SK-N-SH (cell line): Measurements from ENCODE around the gene PPP1CA. TPM values are rescaled to one million over a fixed set of nuclear protein-coding genes. Genes with fewer than 3 reads are reported as not detected.

Experiments
- CTCF ChIA-PET: fragments of 300-600, 350-600 bp; formaldehyde crosslinking; extraction: SDS; loops from one replicate; lab custom pipeline; 2021; lab: Yijun Ruan, JAX
- POLR2A ChIA-PET: fragments of 350-600 bp; sonication (Branson Sonifier 250); formaldehyde crosslinking; extraction: SDS; loops from one replicate; lab custom pipeline; 2020; ENCODE audit warnings: antibody characterized with exemption, inconsistent platforms; lab: Yijun Ruan, JAX
- DNase-seq: peaks from one replicate; pipeline ENCODE4 v3.0.0; 2012
- H2AFZ ChIP-seq: fragments of 200-600 bp; sonication (generic); 2 replicates; pipeline ENCODE4 v1.8.1; 2016; ENCODE audit warnings: antibody characterized with exemption, mild to moderate bottlenecking, low read depth
- H3F3A ChIP-seq: fragments of 200-600 bp; sonication (generic); replicated peaks from 2 replicates; pipeline ENCODE3; 2016; ENCODE audit warnings: antibody characterized with exemption, mild to moderate bottlenecking; ENCODE audit not compliant: insufficient read depth
- H3K27ac ChIP-seq, 2 experiments: fragments of 200-500 bp in 1 of 2; fragments of 200-600 bp in 1 of 2; sonication (Bioruptor generic) in 1 of 2; sonication (generic), shearing (Covaris generic) in 1 of 2; 2 replicates each; pipeline versions ENCODE4 v1.5.1 to v1.6.1; 2014 to 2016; ENCODE audit warnings: low read depth in 2 of 2, inconsistent platforms in 1 of 2, low read length in 1 of 2, mild to moderate bottlenecking in 1 of 2, mixed read lengths in 1 of 2
- H3K27me3 ChIP-seq: fragments of 200-600 bp; sonication (generic), shearing (Covaris generic); 2 replicates; pipeline ENCODE4 v1.6.1; 2016; ENCODE audit warnings: mixed run types; ENCODE audit not compliant: insufficient read depth
- H3K36me3 ChIP-seq, 2 experiments: fragments of 200-500 bp in 1 of 2; fragments of 200-600 bp in 1 of 2; sonication (Bioruptor generic) in 1 of 2; sonication (generic) in 1 of 2; replicated peaks in 1 of 2; 2 replicates each; pipeline versions ENCODE3 to v1.5.1; 2014 to 2016; ENCODE audit warnings: low read length in 1 of 2, mild to moderate bottlenecking in 1 of 2; ENCODE audit not compliant: insufficient read depth in 2 of 2, control insufficient read depth in 1 of 2
- H3K4me1 ChIP-seq, 2 experiments: fragments of 200-500 bp in 1 of 2; fragments of 200-600 bp in 1 of 2; sonication (Bioruptor generic) in 1 of 2; sonication (generic), shearing (Covaris generic) in 1 of 2; 2 replicates each; pipeline versions ENCODE4 v1.5.1 to v1.6.1; 2014 to 2016; ENCODE audit warnings: low read depth in 1 of 2, low read length in 1 of 2, mixed run types in 1 of 2; ENCODE audit not compliant: insufficient read depth in 2 of 2, control insufficient read depth in 1 of 2
- H3K4me2 ChIP-seq: fragments of 200-600 bp; sonication (generic), shearing (Covaris generic); 2 replicates; pipeline ENCODE4 v1.6.1; 2017; ENCODE audit warnings: mixed run types
- H3K4me3 ChIP-seq, 2 experiments: fragments of 200-500 bp in 1 of 2; fragments of 200-600 bp in 1 of 2; sonication (Bioruptor generic) in 1 of 2; sonication (generic), shearing (Covaris generic) in 1 of 2; 2 replicates each; pipeline versions ENCODE4 v1.5.1 to v1.8.1; 2014 to 2016; ENCODE audit warnings: low read depth in 2 of 2, inconsistent platforms in 1 of 2, low read length in 1 of 2, mild to moderate bottlenecking in 1 of 2, mixed read lengths in 1 of 2, moderate library complexity in 1 of 2
- H3K79me2 ChIP-seq: fragments of 200-600 bp; sonication (generic); 2 replicates; pipeline ENCODE4 v1.8.1; 2017; ENCODE audit warnings: mild to moderate bottlenecking; ENCODE audit not compliant: insufficient read depth
- H3K9ac ChIP-seq: fragments of 200-600 bp; sonication (generic); 2 replicates; pipeline ENCODE4 v1.6.1; 2017; ENCODE audit warnings: mixed run types
- H3K9me2 ChIP-seq: fragments of 200-600 bp; sonication (generic); 2 replicates; pipeline ENCODE4 v1.6.1; 2017; ENCODE audit warnings: mixed run types
- H3K9me3 ChIP-seq: fragments of 200-600 bp; sonication (generic); 2 replicates; pipeline ENCODE4 v1.6.1; 2017; ENCODE audit warnings: mixed run types, mild to moderate bottlenecking, moderate library complexity
- H4K20me1 ChIP-seq: fragments of 200-600 bp; sonication (generic); 2 replicates; pipeline ENCODE4 v1.6.1; 2017; ENCODE audit warnings: mild to moderate bottlenecking, mixed run types; ENCODE audit not compliant: insufficient read depth
- CHD2 ChIP-seq: fragments of 150-350 bp; IDR thresholded peaks from 2 replicates; pipeline ENCODE4 v1.6.1; 2018; ENCODE audit warnings: low read length; ENCODE audit not compliant: partially characterized antibody
- ELF1 ChIP-seq: IDR thresholded peaks from 2 replicates; pipeline ENCODE4 v1.4.0; 2012
- EP300 ChIP-seq, 2 experiments: IDR thresholded peaks; 2 replicates each; pipeline versions ENCODE4 v1.4.0 to v1.6.1; 2012; ENCODE audit warnings: borderline replicate concordance in 1 of 2, low read depth in 1 of 2, low read length in 1 of 2
- FOSL2 ChIP-seq: IDR thresholded peaks from 2 replicates; pipeline ENCODE4 v1.4.0; 2012; ENCODE audit warnings: low read depth, mild to moderate bottlenecking, moderate library complexity, borderline replicate concordance
- FOXJ3 ChIP-seq: sonication (generic); formaldehyde crosslinking; IDR thresholded peaks from 2 replicates; pipeline ENCODE4 v1.5.1; 2020; ENCODE audit warnings: mild to moderate bottlenecking, missing genetic modification reagents
- GATA2 ChIP-seq: sonication (generic); formaldehyde crosslinking; IDR thresholded peaks from 2 replicates; pipeline ENCODE4 v1.5.0; 2020; ENCODE audit warnings: mild to moderate bottlenecking, missing genetic modification reagents
- NRF1 ChIP-seq: IDR thresholded peaks from 2 replicates; pipeline ENCODE4 v1.6.1; 2012; ENCODE audit warnings: low read depth, mild to moderate bottlenecking, low read length
- POLR2AphosphoS5 ChIP-seq: IDR thresholded peaks from 2 replicates; pipeline ENCODE4 v1.6.1; 2012; ENCODE audit warnings: low read depth, low read length
- RCOR1 ChIP-seq: fragments of 150-350 bp; IDR thresholded peaks from 2 replicates; pipeline ENCODE4 v1.6.1; 2017; ENCODE audit warnings: antibody characterized with exemption, low read length
- SMC3 ChIP-seq: IDR thresholded peaks from 2 replicates; pipeline ENCODE4 v1.6.1; 2012; ENCODE audit warnings: low read depth, low read length, improper control_type of control experiment
- TAF1 ChIP-seq: IDR thresholded peaks from 2 replicates; pipeline ENCODE4 v1.6.1; 2012; ENCODE audit warnings: low read depth, mild to moderate bottlenecking, low read length, moderate library complexity, borderline replicate concordance
- TCF12 ChIP-seq: IDR thresholded peaks from 2 replicates; pipeline ENCODE4 v1.4.0; 2012
- YY1 ChIP-seq: IDR thresholded peaks from 2 replicates; pipeline ENCODE4 v1.4.0; 2012; ENCODE audit warnings: low read depth, mild to moderate bottlenecking
- WGBS: methylation state at CpG from one replicate; pipeline ENCODE4 v1.1.6; 2017; ENCODE audit warnings: low lambda C conversion rate; 5-methylcytosine and 5-hydroxymethylcytosine counted together
- polyA plus RNA-seq, 3 experiments: library from polyadenylated mRNA; depleted of rRNA; stranded (reverse); fragments of >200 nt; gene quantifications; 2 replicates each; pipeline ENCODE4 v1.2.3, GENCODE V29; 2012
- TF ChIP-seq, protein P1 (sequence below): fragments of 150-350 bp; IDR thresholded peaks from 2 replicates; pipeline ENCODE4 v1.6.1; 2016; ENCODE audit warnings: mild to moderate bottlenecking, low read depth, low read length
- TF ChIP-seq, protein P2 (sequence below): fragments of 200-600 bp; sonication (generic); IDR thresholded peaks from 2 replicates; pipeline ENCODE4 v1.6.1; 2017; ENCODE audit warnings: antibody characterized with exemption, mild to moderate bottlenecking, moderate library complexity
- TF ChIP-seq, protein P3 (sequence below): IDR thresholded peaks from 2 replicates; pipeline ENCODE4 v1.4.0; 2012; ENCODE audit warnings: low read depth, borderline replicate concordance

PPP1CA gene
- polyA plus RNA-seq, 1 of the 3 experiments (the other 2 are of a cell fraction): 261 TPM

DNA sequence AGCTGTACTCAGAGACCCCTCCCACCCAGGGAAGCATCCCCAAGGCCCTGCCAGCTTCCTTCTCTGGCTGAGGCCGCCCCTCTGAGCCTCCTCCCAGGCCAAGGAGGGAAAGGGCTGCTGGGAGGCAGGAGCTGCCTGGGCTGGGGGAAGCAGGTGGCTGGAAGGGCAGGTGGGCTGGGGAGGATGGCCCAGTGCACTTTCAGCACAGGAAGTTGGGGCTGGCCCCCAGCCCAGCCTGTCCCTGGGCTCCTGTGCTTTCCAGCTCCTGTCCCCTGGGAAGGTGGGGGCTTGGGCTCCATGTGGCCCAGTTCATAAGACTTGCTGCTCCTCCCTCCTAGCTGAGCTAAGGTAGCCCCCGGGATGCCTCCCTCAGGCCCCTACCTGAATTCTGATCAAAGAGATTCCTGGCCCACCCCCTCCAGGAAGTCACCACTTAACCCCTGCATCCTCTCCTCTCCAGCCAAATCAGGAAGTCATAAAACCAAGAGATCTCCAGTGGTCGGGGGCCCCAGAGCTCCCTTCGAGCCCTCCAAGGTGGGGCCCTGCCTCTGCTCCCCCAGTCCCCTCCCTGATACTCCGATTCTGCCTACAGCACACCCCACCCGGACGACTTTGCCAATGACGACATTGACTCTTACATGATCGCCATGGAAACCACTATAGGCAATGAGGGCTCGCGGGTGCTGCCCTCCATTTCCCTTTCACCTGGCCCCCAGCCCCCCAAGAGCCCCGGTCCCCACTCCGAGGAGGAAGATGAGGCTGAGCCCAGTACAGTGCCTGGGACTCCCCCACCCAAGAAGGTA, 4.9 kb downstream of the PPP1CA start:
- Histone ChIP-seq H3K79me2 (peaks cover 33% of the 10 kb centered on the region), H3K27ac (no peak overlapping the region), H3K4me1 (peaks cover 6 to 20% of the 10 kb centered on the region in 2 experiments; a peak in 2 of 4 replicates), H3K4me2 (no peak overlapping the region), H3K36me3 (peaks cover 8 to 22% of the 10 kb centered on the region in 2 experiments), H3K4me3 (no peak overlapping the region), H4K20me1 (peaks cover 14% of the 10 kb centered on the region), H2AFZ (no peak overlapping the region), H3K9ac (no peak overlapping the region), H3K9me3 (no peaks in the 10 kb centered on the region), H3K27me3 (no peaks in the 10 kb centered on the region), H3F3A (peaks cover 5% of the 10 kb centered on the region), H3K9me2 (no peaks in the 10 kb centered on the region)
- ChIA-PET POLR2A (interaction anchor here (1.1 kb wide), 1 partner anchor 23 kb away, joined by 3 read pairs; no protein-coding TSS in a partner anchor), CTCF (interaction anchor here (0.7 to 4.9 kb wide), 4 partner anchors 14 to 110 kb away, joined by 3 to 29 read pairs (median 6); partner anchors contain the start of gene TMEM134)
- 94% methylated on average over 12 of the region's 13 CpGs for WGBS
- no peak for TF ChIP-seq RCOR1
- TF ChIP-seq, protein P1, sequence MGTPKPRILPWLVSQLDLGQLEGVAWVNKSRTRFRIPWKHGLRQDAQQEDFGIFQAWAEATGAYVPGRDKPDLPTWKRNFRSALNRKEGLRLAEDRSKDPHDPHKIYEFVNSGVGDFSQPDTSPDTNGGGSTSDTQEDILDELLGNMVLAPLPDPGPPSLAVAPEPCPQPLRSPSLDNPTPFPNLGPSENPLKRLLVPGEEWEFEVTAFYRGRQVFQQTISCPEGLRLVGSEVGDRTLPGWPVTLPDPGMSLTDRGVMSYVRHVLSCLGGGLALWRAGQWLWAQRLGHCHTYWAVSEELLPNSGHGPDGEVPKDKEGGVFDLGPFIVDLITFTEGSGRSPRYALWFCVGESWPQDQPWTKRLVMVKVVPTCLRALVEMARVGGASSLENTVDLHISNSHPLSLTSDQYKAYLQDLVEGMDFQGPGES: no peak
- TF ChIP-seq, protein P2, sequence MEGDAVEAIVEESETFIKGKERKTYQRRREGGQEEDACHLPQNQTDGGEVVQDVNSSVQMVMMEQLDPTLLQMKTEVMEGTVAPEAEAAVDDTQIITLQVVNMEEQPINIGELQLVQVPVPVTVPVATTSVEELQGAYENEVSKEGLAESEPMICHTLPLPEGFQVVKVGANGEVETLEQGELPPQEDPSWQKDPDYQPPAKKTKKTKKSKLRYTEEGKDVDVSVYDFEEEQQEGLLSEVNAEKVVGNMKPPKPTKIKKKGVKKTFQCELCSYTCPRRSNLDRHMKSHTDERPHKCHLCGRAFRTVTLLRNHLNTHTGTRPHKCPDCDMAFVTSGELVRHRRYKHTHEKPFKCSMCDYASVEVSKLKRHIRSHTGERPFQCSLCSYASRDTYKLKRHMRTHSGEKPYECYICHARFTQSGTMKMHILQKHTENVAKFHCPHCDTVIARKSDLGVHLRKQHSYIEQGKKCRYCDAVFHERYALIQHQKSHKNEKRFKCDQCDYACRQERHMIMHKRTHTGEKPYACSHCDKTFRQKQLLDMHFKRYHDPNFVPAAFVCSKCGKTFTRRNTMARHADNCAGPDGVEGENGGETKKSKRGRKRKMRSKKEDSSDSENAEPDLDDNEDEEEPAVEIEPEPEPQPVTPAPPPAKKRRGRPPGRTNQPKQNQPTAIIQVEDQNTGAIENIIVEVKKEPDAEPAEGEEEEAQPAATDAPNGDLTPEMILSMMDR: no peak
- TF ChIP-seq POLR2AphosphoS5: no peak
- no peak for TF ChIP-seq GATA2 (CRISPR knock-in tag)
- no peak for TF ChIP-seq EP300 (IDR thresholded peaks at IDR 0.05; ENCODE audit: borderline replicate concordance in 1 of 2, low read depth in 1 of 2, low read length in 1 of 2)
- DNase-seq: no peak

DNA sequence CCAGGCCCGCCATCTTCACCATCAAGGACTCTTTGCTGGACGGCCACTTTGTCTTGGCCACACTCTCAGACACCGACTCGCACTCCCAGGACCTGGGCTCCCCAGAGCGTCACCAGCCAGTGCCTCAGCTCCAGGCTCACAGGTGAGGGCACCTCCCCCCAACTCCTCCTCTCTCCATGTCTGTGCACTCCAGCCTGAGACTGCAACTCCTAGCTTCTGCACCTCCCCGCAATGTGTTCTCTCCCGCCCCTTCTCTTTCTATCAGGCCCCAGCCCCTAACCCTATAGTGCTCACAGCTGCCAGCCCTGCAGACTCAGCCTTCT, 5.4 kb downstream of the PPP1CA start:
- no peak for DNase-seq
- H3K9me2 ChIP-seq: no peaks in the 10 kb centered on the region
- H3K79me2 ChIP-seq: peaks cover 34% of the 10 kb centered on the region
- H3K27me3 ChIP-seq: no peaks in the 10 kb centered on the region
- H3K9ac ChIP-seq: no peak overlapping the region
- H3K9me3 ChIP-seq: no peaks in the 10 kb centered on the region
- WGBS: 90% methylated on average over 7 of the region's 7 CpGs
- peaks cover 6 to 21% of the 10 kb centered on the region in 2 experiments; a peak in 2 of 4 replicates for H3K4me1 ChIP-seq
- peaks cover 14% of the 10 kb centered on the region for H4K20me1 ChIP-seq
- ChIA-PET POLR2A (interaction anchor here (1.1 kb wide), 1 partner anchor 24 kb away, joined by 3 read pairs; no protein-coding TSS in a partner anchor), CTCF (interaction anchor here (0.7 to 4.9 kb wide), 5 partner anchors 14 to 110 kb away, joined by 3 to 29 read pairs (median 5); partner anchors contain the start of gene TMEM134)
- H3K36me3 ChIP-seq: peaks cover 8 to 22% of the 10 kb centered on the region in 2 experiments
- H3K27ac ChIP-seq: no peak overlapping the region
- no peak overlapping the region for H3K4me3 ChIP-seq
- no peak for TF ChIP-seq CHD2
- no peak for TF ChIP-seq SMC3
- no peak for TF ChIP-seq FOXJ3
- TF ChIP-seq ELF1: no peak
- no peak for TF ChIP-seq TAF1
- no peak for TF ChIP-seq FOSL2
- no peak for TF ChIP-seq TCF12
- TF ChIP-seq NRF1: no peak
- TF ChIP-seq, protein P3, sequence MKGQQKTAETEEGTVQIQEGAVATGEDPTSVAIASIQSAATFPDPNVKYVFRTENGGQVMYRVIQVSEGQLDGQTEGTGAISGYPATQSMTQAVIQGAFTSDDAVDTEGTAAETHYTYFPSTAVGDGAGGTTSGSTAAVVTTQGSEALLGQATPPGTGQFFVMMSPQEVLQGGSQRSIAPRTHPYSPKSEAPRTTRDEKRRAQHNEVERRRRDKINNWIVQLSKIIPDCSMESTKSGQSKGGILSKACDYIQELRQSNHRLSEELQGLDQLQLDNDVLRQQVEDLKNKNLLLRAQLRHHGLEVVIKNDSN: no peak
- TF ChIP-seq YY1: no peak
- TF ChIP-seq RCOR1: no peak
- no peak overlapping the region for H2AFZ ChIP-seq
- peaks cover 9% of the 10 kb centered on the region for H3F3A ChIP-seq
- no peak overlapping the region for H3K4me2 ChIP-seq
